ENCODE results near the gene CFAP57.

Gene CFAP57

DNA sequence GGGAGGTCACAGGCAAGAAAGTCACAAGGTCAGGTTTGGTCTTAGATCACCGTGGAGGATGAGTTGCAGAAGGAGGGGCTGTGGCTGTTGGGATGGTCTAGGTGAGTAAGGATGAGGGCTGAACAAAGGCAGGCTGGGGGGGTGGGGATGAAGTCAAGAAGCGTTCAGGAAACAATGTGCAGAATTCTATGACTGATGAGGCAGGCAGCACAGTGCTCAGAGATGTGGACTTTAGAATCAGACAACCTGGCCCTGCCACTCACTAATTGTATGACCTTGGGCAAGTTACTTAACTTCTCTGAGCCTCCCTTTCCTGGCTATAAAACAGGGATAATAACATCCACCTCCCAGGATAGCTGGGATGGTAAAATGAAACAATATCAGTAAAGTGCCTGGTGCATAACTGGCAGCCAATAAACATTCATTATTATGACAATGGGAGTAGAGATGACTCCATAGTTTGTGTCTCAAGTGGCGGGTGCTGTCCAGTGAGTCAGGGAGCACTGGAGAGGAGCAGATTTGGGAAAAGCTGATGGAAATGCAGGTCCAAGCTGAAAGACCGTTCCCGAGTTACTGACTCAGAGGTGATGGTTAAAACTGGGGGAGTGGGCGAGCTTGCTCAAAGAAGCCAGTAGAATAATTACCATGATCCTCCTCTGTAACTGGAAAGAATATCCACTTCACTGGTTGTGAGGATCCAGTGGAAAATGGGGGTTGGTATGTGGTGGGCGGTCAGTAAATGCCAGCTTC lies 130.8 kb downstream of the CFAP57 start:
- no peak for DNase-seq

- no peak for DNase-seq
Observed at GRCh38 chr1:43303471-43304313, 131.6 kb downstream of the CFAP57 start.
